Activated CD4-positive, alpha-beta T cell treated with anti-CD3 and anti-CD28 coated beads for 1 hour (primary cell): ENCODE data around the gene CPZ.

Experiments used
- DNase-seq: peaks from one replicate; pipeline ENCODE4 v3.0.0-alpha.2; 2020

Gene CPZ

GRCh38 chr4:8656711-8657380, 64.3 kb downstream of the CPZ start:
- no peak for DNase-seq

GRCh38 chr4:8657381-8658088, 65.0 kb downstream of the CPZ start:
- no peak for DNase-seq

- DNase-seq = no peak
Observed at GRCh38 chr4:8662776-8663175, 70.2 kb downstream of the CPZ start.

- no peak for DNase-seq
Observed at GRCh38 chr4:8664031-8664805, 71.7 kb downstream of the CPZ start.

GRCh38 chr4:8664976-8665375, 72.4 kb downstream of the CPZ start:
- DNase-seq = no peak

- no peak for DNase-seq
Observed at GRCh38 chr4:8665406-8666360, 73.1 kb downstream of the CPZ start.

- DNase-seq = no peak
Observed at GRCh38 chr4:8666581-8666980, 74.0 kb downstream of the CPZ start.
